ENCODE results near the gene CALCB. TPM values are rescaled to one million over a fixed set of nuclear protein-coding genes. Genes with fewer than 3 reads are reported as not detected.

CALCB gene
- total and polyA plus RNA-seq, 2 donors, result 0.24 to 1.2 TPM

GRCh38 chr11:15097411-15097810 lies 24.0 kb downstream of the CALCB start:
- Histone ChIP-seq H3K36me3 (ENCODE audit: control insufficient read depth in 2 of 2, insufficient read depth in 2 of 2, low read length in 1 of 2) (no peaks in the 10 kb centered on the region), H3K27ac (ENCODE audit: low read depth in 1 of 2, low read length in 1 of 2) (no peak overlapping the region), H3K9me3 (ENCODE audit: control insufficient read depth in 2 of 2, insufficient read depth in 1 of 2, low read length in 1 of 2) (no peaks in the 10 kb centered on the region), H3K27me3 (ENCODE audit: control insufficient read depth in 2 of 2, insufficient read depth in 1 of 2, low read length in 1 of 2) (peaks cover 0 to 2% of the 10 kb centered on the region in 2 donors), H3K4me1 (ENCODE audit: control insufficient read depth in 2 of 2, insufficient read depth in 2 of 2, low read length in 2 of 2) (no peaks in the 10 kb centered on the region), H3K4me3 (ENCODE audit: low read length in 2 of 2) (no peak overlapping the region)
- WGBS, result 94% methylated on average over 3 of the region's 3 CpGs
- no peak for DNase-seq (ENCODE audit: low read depth in 6 of 9, low spot score in 9 of 9)

GRCh38 chr11:15099267-15099666 lies 25.9 kb downstream of the CALCB start:
- Histone ChIP-seq H3K27me3 (ENCODE audit: control insufficient read depth in 2 of 2, insufficient read depth in 1 of 2, low read length in 1 of 2) (peaks cover 0 to 2% of the 10 kb centered on the region in 2 donors), H3K36me3 (ENCODE audit: control insufficient read depth in 2 of 2, insufficient read depth in 2 of 2, low read length in 1 of 2) (no peaks in the 10 kb centered on the region), H3K9me3 (ENCODE audit: control insufficient read depth in 2 of 2, insufficient read depth in 1 of 2, low read length in 1 of 2) (no peaks in the 10 kb centered on the region), H3K4me1 (ENCODE audit: control insufficient read depth in 2 of 2, insufficient read depth in 2 of 2, low read length in 2 of 2) (no peaks in the 10 kb centered on the region), H3K4me3 (ENCODE audit: low read length in 2 of 2) (no peak overlapping the region), H3K27ac (ENCODE audit: low read depth in 1 of 2, low read length in 1 of 2) (no peak overlapping the region)
- DNase-seq (ENCODE audit: low read depth in 6 of 9, low spot score in 9 of 9), result no peak

DNA sequence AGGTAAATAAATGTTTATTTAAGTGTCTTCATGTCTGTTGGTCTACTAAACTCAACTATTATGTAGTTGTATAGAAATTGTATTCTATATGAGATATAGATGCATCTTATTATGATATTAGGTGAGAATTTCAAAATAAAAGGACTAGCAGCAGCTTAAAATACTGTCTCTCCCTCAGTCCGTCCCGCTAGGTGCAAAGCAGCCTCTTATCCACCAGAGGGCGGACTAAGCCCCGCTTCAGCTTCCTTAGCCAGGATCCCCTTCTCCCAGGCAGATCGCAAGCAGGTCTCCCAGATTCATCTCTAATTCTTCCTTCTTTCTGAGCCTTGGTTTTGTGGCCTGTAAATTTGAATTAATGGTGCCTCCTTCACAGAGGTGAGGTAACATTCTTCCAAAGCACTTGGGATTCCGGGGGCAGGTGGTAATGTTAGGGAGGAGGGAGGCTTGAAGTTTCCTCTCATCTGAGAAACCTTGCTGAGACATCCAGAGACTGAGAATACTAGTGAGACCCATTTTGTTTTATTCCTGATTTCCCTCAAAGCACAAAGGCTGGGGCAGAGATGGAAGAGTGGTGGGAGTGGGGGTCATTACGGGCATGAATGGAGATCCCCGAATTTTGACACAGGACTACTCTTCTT lies 27.8 kb downstream of the CALCB start:
- Histone ChIP-seq H3K27me3 (ENCODE audit: control insufficient read depth in 2 of 2, insufficient read depth in 1 of 2, low read length in 1 of 2) (peaks cover 0 to 2% of the 10 kb centered on the region in 2 donors), H3K4me3 (ENCODE audit: low read length in 2 of 2) (no peak overlapping the region), H3K9me3 (ENCODE audit: control insufficient read depth in 2 of 2, insufficient read depth in 1 of 2, low read length in 1 of 2) (no peaks in the 10 kb centered on the region), H3K27ac (ENCODE audit: low read depth in 1 of 2, low read length in 1 of 2) (no peak overlapping the region), H3K4me1 (ENCODE audit: control insufficient read depth in 2 of 2, insufficient read depth in 2 of 2, low read length in 2 of 2) (no peaks in the 10 kb centered on the region), H3K36me3 (ENCODE audit: control insufficient read depth in 2 of 2, insufficient read depth in 2 of 2, low read length in 1 of 2) (no peaks in the 10 kb centered on the region)
- DNase-seq (ENCODE audit: low read depth in 6 of 9, low spot score in 9 of 9), result peak in 7 of 9 donors; percentile 18 to 60 (median 28)
- WGBS, result 34% methylated on average over 8 of the region's 8 CpGs

- no peak overlapping the region for H3K27ac ChIP-seq (ENCODE audit: low read depth in 1 of 2, low read length in 1 of 2)
- H3K9me3 ChIP-seq (ENCODE audit: control insufficient read depth in 2 of 2, insufficient read depth in 1 of 2, low read length in 1 of 2), result no peaks in the 10 kb centered on the region
- H3K4me1 ChIP-seq (ENCODE audit: control insufficient read depth in 2 of 2, insufficient read depth in 2 of 2, low read length in 2 of 2), result no peaks in the 10 kb centered on the region
- H3K4me3 ChIP-seq (ENCODE audit: low read length in 2 of 2), result no peak overlapping the region
- 97% methylated on average over 2 of the region's 2 CpGs for WGBS
- no peaks in the 10 kb centered on the region for H3K36me3 ChIP-seq (ENCODE audit: control insufficient read depth in 2 of 2, insufficient read depth in 2 of 2, low read length in 1 of 2)
- DNase-seq (ENCODE audit: low read depth in 6 of 9, low spot score in 9 of 9), result no peak
- H3K27me3 ChIP-seq (ENCODE audit: control insufficient read depth in 2 of 2, insufficient read depth in 1 of 2, low read length in 1 of 2), result peaks cover 0 to 2% of the 10 kb centered on the region in 2 donors
Measured at GRCh38 chr11:15104166-15104565, 30.8 kb downstream of the CALCB start.

- H3K36me3 ChIP-seq (ENCODE audit: control insufficient read depth in 2 of 2, insufficient read depth in 2 of 2, low read length in 1 of 2), result no peaks in the 10 kb centered on the region
- no peak for DNase-seq (ENCODE audit: low read depth in 6 of 9, low spot score in 9 of 9)
- no peaks in the 10 kb centered on the region for H3K27me3 ChIP-seq (ENCODE audit: control insufficient read depth in 2 of 2, insufficient read depth in 1 of 2, low read length in 1 of 2)
- H3K4me3 ChIP-seq (ENCODE audit: low read length in 2 of 2), result no peak overlapping the region
- H3K4me1 ChIP-seq (ENCODE audit: control insufficient read depth in 2 of 2, insufficient read depth in 2 of 2, low read length in 2 of 2), result no peaks in the 10 kb centered on the region
- no peak overlapping the region for H3K27ac ChIP-seq (ENCODE audit: low read depth in 1 of 2, low read length in 1 of 2)
- no peaks in the 10 kb centered on the region for H3K9me3 ChIP-seq (ENCODE audit: control insufficient read depth in 2 of 2, insufficient read depth in 1 of 2, low read length in 1 of 2)
- WGBS, result 92% methylated on average over 8 of the region's 8 CpGs
Measured at GRCh38 chr11:15106201-15106965, 33.0 kb downstream of the CALCB start.

- Histone ChIP-seq H3K4me3 (ENCODE audit: low read length in 2 of 2) (no peak overlapping the region), H3K36me3 (ENCODE audit: control insufficient read depth in 2 of 2, insufficient read depth in 2 of 2, low read length in 1 of 2) (no peaks in the 10 kb centered on the region), H3K27me3 (ENCODE audit: control insufficient read depth in 2 of 2, insufficient read depth in 1 of 2, low read length in 1 of 2) (no peaks in the 10 kb centered on the region), H3K9me3 (ENCODE audit: control insufficient read depth in 2 of 2, insufficient read depth in 1 of 2, low read length in 1 of 2) (no peaks in the 10 kb centered on the region), H3K27ac (ENCODE audit: low read depth in 1 of 2, low read length in 1 of 2) (no peak overlapping the region), H3K4me1 (ENCODE audit: control insufficient read depth in 2 of 2, insufficient read depth in 2 of 2, low read length in 2 of 2) (no peaks in the 10 kb centered on the region)
- no peak for DNase-seq (ENCODE audit: low read depth in 6 of 9, low spot score in 9 of 9)
- 81% methylated on average over 4 of the region's 4 CpGs for WGBS
Measured at GRCh38 chr11:15107730-15108515, 34.5 kb downstream of the CALCB start.

DNA sequence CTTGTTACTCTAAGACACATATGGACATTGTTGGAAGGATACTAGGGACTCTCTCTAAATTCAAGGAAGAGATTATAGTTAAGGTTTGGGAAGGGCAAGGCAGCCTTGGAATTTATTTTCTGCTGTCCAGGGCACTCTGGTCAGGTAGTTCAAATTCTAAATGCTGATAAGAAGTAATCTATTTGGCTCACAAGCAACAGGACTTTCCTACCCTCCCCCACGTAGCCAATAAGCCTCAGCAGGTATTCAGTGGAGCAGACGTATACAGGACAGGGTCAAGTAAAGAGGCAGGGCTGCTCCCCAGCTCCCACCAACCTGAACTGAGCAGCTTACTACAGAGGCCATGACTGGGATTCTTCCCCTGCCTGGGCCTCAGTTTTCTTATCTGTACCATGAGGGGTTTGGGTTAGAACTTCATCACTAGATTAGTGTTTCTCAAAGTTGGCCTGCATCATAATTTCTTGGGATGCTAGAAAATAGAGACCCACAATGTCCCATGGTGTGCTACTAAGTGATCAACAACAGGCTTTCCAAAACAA lies 35.3 kb downstream of the CALCB start:
- Histone ChIP-seq H3K4me3 (ENCODE audit: low read length in 2 of 2) (no peak overlapping the region), H3K27ac (ENCODE audit: low read depth in 1 of 2, low read length in 1 of 2) (no peak overlapping the region), H3K9me3 (ENCODE audit: control insufficient read depth in 2 of 2, insufficient read depth in 1 of 2, low read length in 1 of 2) (no peaks in the 10 kb centered on the region), H3K27me3 (ENCODE audit: control insufficient read depth in 2 of 2, insufficient read depth in 1 of 2, low read length in 1 of 2) (no peaks in the 10 kb centered on the region), H3K36me3 (ENCODE audit: control insufficient read depth in 2 of 2, insufficient read depth in 2 of 2, low read length in 1 of 2) (no peaks in the 10 kb centered on the region), H3K4me1 (ENCODE audit: control insufficient read depth in 2 of 2, insufficient read depth in 2 of 2, low read length in 2 of 2) (peaks cover 0 to 7% of the 10 kb centered on the region in 2 donors)
- no peak for DNase-seq (ENCODE audit: low read depth in 6 of 9, low spot score in 9 of 9)
- 94% methylated on average over 2 of the region's 2 CpGs for WGBS

DNA sequence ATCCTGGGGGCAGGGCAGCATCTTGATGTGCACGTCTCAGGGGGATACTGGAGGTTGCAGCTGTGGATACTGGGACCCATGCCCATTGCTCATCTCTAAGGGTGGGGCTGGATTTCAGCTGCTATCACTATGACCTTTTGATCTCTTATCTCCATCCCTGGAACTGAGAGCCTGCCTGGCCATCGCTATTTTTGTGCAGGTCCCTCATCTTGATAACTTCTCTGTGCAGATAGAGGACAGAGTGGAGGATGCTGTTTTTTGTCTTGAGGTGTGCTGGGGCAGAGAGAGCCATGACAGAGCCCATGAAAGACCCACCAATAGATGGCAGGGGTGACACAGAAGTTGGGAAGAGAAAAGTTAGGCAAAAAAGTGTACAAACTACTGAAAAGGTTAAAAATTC lies 36.2 kb downstream of the CALCB start:
- 97% methylated on average over 2 of the region's 2 CpGs for WGBS
- H3K36me3 ChIP-seq (ENCODE audit: control insufficient read depth in 2 of 2, insufficient read depth in 2 of 2, low read length in 1 of 2), result no peaks in the 10 kb centered on the region
- H3K27me3 ChIP-seq (ENCODE audit: control insufficient read depth in 2 of 2, insufficient read depth in 1 of 2, low read length in 1 of 2), result peaks cover 0 to 5% of the 10 kb centered on the region in 2 donors
- H3K4me3 ChIP-seq (ENCODE audit: low read length in 2 of 2), result no peak overlapping the region
- no peaks in the 10 kb centered on the region for H3K9me3 ChIP-seq (ENCODE audit: control insufficient read depth in 2 of 2, insufficient read depth in 1 of 2, low read length in 1 of 2)
- peaks cover 0 to 15% of the 10 kb centered on the region in 2 donors for H3K4me1 ChIP-seq (ENCODE audit: control insufficient read depth in 2 of 2, insufficient read depth in 2 of 2, low read length in 2 of 2)
- DNase-seq (ENCODE audit: low read depth in 6 of 9, low spot score in 9 of 9), result no peak
- H3K27ac ChIP-seq (ENCODE audit: low read depth in 1 of 2, low read length in 1 of 2), result no peak overlapping the region

GRCh38 chr11:15111215-15111614 lies 37.8 kb downstream of the CALCB start:
- WGBS, result 100% methylated on average over 3 of the region's 3 CpGs
- DNase-seq (ENCODE audit: low read depth in 6 of 9, low spot score in 9 of 9), result no peak
- no peaks in the 10 kb centered on the region for H3K36me3 ChIP-seq (ENCODE audit: control insufficient read depth in 2 of 2, insufficient read depth in 2 of 2, low read length in 1 of 2)

More at GRCh38 chr11:15111215-15111614, 37.8 kb downstream of the CALCB start:
- Histone ChIP-seq H3K4me1 (ENCODE audit: control insufficient read depth in 2 of 2, insufficient read depth in 2 of 2, low read length in 2 of 2) (peaks cover 0 to 15% of the 10 kb centered on the region in 2 donors), H3K27me3 (ENCODE audit: control insufficient read depth in 2 of 2, insufficient read depth in 1 of 2, low read length in 1 of 2) (peaks cover 0 to 16% of the 10 kb centered on the region in 2 donors), H3K27ac (ENCODE audit: low read depth in 1 of 2, low read length in 1 of 2) (no peak overlapping the region), H3K9me3 (ENCODE audit: control insufficient read depth in 2 of 2, insufficient read depth in 1 of 2, low read length in 1 of 2) (no peaks in the 10 kb centered on the region), H3K4me3 (ENCODE audit: low read length in 2 of 2) (no peak overlapping the region)
